ENCODE results near the gene IDH3G.

Gene IDH3G

DNA sequence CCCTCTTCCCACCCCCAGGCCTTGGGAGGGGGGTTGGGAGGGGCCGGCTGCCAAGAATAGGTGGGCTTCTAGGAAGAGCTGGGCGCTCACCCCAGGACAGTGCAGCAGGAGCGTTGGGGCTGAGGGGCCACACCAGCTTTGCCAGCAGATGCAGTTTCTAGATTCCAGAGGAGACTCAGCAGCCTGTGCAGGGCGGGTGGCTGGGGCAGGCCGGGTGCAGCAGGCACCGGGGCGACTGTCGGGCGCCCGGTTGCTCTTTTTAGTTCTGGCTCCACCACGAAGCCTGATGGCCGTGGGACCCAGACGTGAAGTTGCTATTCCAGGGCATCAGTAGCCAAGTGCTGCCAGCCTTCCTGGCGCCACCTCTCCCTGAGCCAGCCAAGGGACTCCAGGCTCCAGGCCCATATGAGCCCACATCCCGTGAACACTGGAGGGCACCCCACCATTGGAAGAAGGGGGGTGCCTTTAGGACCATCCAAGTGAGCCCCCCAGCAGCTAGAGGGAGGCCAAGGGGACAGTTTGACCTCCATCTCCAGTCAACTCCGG is 6.1 kb upstream of the IDH3G start:
- Histone ChIP-seq H3K4me3 (no peak overlapping the region), H3K36me3 (ENCODE audit: insufficient read depth, low read length) (no peaks in the 10 kb centered on the region; the same call in 1 of the 2 replicates)

DNA sequence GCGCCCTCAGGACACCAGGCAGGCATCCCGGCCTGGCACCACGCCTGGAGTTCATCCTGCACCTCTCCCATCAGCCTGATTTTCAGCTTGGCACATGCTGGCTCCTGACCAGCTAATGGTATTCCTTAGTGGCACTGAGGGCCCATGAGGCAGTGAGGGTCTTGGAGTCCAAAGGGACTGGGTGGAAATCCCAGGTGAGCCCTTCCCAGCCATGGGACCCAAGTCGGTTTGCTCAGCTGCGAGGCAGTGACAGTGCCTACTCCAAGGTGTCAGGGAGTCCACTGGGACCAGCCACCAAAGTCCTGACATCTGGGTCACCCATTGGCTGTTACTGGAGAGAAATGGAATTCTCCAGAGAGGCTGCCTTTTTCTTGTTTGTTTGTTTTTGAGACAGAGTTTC is 5.2 kb upstream of the IDH3G start:
- Histone ChIP-seq H3K9me3 (ENCODE audit: low read depth, low read length) (no peaks in the 10 kb centered on the region), H3K36me3 (ENCODE audit: insufficient read depth, low read length) (no peaks in the 10 kb centered on the region; the same call in 1 of the 2 replicates), H3K27ac (no peak overlapping the region), H3K9ac (ENCODE audit: insufficient read length) (no peak overlapping the region), H3K4me3 (no peak overlapping the region)
- no peak for TF ChIP-seq POLR2AphosphoS5 (IDR thresholded peaks at IDR 0.05; ENCODE audit: borderline replicate concordance, low read depth, low read length)
- no peak for TF ChIP-seq EZH2 (IDR thresholded peaks at IDR 0.05)
- TF ChIP-seq FOXP2 (optimal IDR thresholded peaks at IDR 0.05; ENCODE audit: control extremely low read depth, extremely low read length, insufficient read depth), result no peak
- no peak for DNase-seq (ENCODE audit: low read depth, low spot score)

More for the DNA sequence above, 6.1 kb upstream of the IDH3G start:
- Histone ChIP-seq H3K27ac (no peak overlapping the region), H3K9ac (ENCODE audit: insufficient read length) (no peak overlapping the region), H3K9me3 (ENCODE audit: low read depth, low read length) (no peaks in the 10 kb centered on the region)
- DNase-seq (ENCODE audit: low read depth, low spot score), result no peak
- TF ChIP-seq POLR2AphosphoS5 (IDR thresholded peaks at IDR 0.05; ENCODE audit: borderline replicate concordance, low read depth, low read length) (no peak), FOXP2 (optimal IDR thresholded peaks at IDR 0.05; ENCODE audit: control extremely low read depth, extremely low read length, insufficient read depth) (no peak), EZH2 (IDR thresholded peaks at IDR 0.05) (no peak)

- TF ChIP-seq POLR2AphosphoS5 (IDR thresholded peaks at IDR 0.05; ENCODE audit: borderline replicate concordance, low read depth, low read length), result no peak
- no peak for TF ChIP-seq EZH2 (IDR thresholded peaks at IDR 0.05)
- no peak for TF ChIP-seq FOXP2 (optimal IDR thresholded peaks at IDR 0.05; ENCODE audit: control extremely low read depth, extremely low read length, insufficient read depth)
- H3K9me3 ChIP-seq (ENCODE audit: low read depth, low read length), result no peaks in the 10 kb centered on the region
- H3K4me3 ChIP-seq, result no peak overlapping the region
- H3K27ac ChIP-seq, result no peak overlapping the region
- no peak overlapping the region for H3K9ac ChIP-seq (ENCODE audit: insufficient read length)
- no peaks in the 10 kb centered on the region; the same call in 1 of the 2 replicates for H3K36me3 ChIP-seq (ENCODE audit: insufficient read depth, low read length)
- DNase-seq (ENCODE audit: low read depth, low spot score), result no peak
These were observed 3.3 kb upstream of the IDH3G start for GRCh38 chrX:153797415-153798015.

GRCh38 chrX:153794897-153795816 is 982 bp upstream of the IDH3G start:
- DNase-seq (ENCODE audit: low read depth, low spot score), result no peak
- peak overlapping the region; percentile 85 for H3K4me3 ChIP-seq

GRCh38 chrX:153793291-153793690 is 884 bp downstream of the IDH3G start:
- Histone ChIP-seq H3K9me3 (ENCODE audit: low read depth, low read length) (no peaks in the 10 kb centered on the region), H3K4me3 (peak overlapping the region; percentile 85), H3K27ac (no peak overlapping the region), H3K36me3 (ENCODE audit: insufficient read depth, low read length) (no peaks in the 10 kb centered on the region; the same call in 1 of the 2 replicates), H3K9ac (ENCODE audit: insufficient read length) (peak overlapping the region; percentile 89)
- TF ChIP-seq EZH2 (IDR thresholded peaks at IDR 0.05) (no peak), FOXP2 (optimal IDR thresholded peaks at IDR 0.05; ENCODE audit: control extremely low read depth, extremely low read length, insufficient read depth) (no peak), POLR2AphosphoS5 (IDR thresholded peaks at IDR 0.05; ENCODE audit: borderline replicate concordance, low read depth, low read length) (no peak)
- no peak for DNase-seq (ENCODE audit: low read depth, low spot score)

More at GRCh38 chrX:153794897-153795816, 982 bp upstream of the IDH3G start:
- no peaks in the 10 kb centered on the region for H3K9me3 ChIP-seq (ENCODE audit: low read depth, low read length)
- peak overlapping the region; percentile 92 for H3K9ac ChIP-seq (ENCODE audit: insufficient read length)
- TF ChIP-seq EZH2 (IDR thresholded peaks at IDR 0.05) (no peak), FOXP2 (optimal IDR thresholded peaks at IDR 0.05; ENCODE audit: control extremely low read depth, extremely low read length, insufficient read depth) (no peak), POLR2AphosphoS5 (IDR thresholded peaks at IDR 0.05; ENCODE audit: borderline replicate concordance, low read depth, low read length) (no peak; the same call in 1 of the 2 replicates)
- peak overlapping the region; percentile 64; the same call in 1 of the 2 replicates for H3K27ac ChIP-seq
- no peaks in the 10 kb centered on the region; the same call in 1 of the 2 replicates for H3K36me3 ChIP-seq (ENCODE audit: insufficient read depth, low read length)

GRCh38 chrX:153792368-153792767 is 1.8 kb downstream of the IDH3G start:
- Histone ChIP-seq H3K36me3 (ENCODE audit: insufficient read depth, low read length) (no peaks in the 10 kb centered on the region; the same call in 1 of the 2 replicates), H3K9me3 (ENCODE audit: low read depth, low read length) (no peaks in the 10 kb centered on the region), H3K27ac (no peak overlapping the region), H3K4me3 (no peak overlapping the region), H3K9ac (ENCODE audit: insufficient read length) (no peak overlapping the region)
- TF ChIP-seq EZH2 (IDR thresholded peaks at IDR 0.05), result no peak
- TF ChIP-seq FOXP2 (optimal IDR thresholded peaks at IDR 0.05; ENCODE audit: control extremely low read depth, extremely low read length, insufficient read depth), result no peak
- TF ChIP-seq POLR2AphosphoS5 (IDR thresholded peaks at IDR 0.05; ENCODE audit: borderline replicate concordance, low read depth, low read length), result no peak
- no peak for DNase-seq (ENCODE audit: low read depth, low spot score)

- Histone ChIP-seq H3K36me3 (ENCODE audit: insufficient read depth, low read length) (no peaks in the 10 kb centered on the region; the same call in 1 of the 2 replicates), H3K9ac (ENCODE audit: insufficient read length) (no peak overlapping the region), H3K9me3 (ENCODE audit: low read depth, low read length) (no peaks in the 10 kb centered on the region), H3K27ac (no peak overlapping the region), H3K4me3 (no peak overlapping the region)
- TF ChIP-seq EZH2 (IDR thresholded peaks at IDR 0.05) (no peak), POLR2AphosphoS5 (IDR thresholded peaks at IDR 0.05; ENCODE audit: borderline replicate concordance, low read depth, low read length) (no peak), FOXP2 (optimal IDR thresholded peaks at IDR 0.05; ENCODE audit: control extremely low read depth, extremely low read length, insufficient read depth) (no peak)
- DNase-seq (ENCODE audit: low read depth, low spot score), result no peak
These were observed 2.9 kb downstream of the IDH3G start for GRCh38 chrX:153791104-153791852.
